Measurements from ENCODE around the gene DIDO1.

Gene DIDO1

DNA sequence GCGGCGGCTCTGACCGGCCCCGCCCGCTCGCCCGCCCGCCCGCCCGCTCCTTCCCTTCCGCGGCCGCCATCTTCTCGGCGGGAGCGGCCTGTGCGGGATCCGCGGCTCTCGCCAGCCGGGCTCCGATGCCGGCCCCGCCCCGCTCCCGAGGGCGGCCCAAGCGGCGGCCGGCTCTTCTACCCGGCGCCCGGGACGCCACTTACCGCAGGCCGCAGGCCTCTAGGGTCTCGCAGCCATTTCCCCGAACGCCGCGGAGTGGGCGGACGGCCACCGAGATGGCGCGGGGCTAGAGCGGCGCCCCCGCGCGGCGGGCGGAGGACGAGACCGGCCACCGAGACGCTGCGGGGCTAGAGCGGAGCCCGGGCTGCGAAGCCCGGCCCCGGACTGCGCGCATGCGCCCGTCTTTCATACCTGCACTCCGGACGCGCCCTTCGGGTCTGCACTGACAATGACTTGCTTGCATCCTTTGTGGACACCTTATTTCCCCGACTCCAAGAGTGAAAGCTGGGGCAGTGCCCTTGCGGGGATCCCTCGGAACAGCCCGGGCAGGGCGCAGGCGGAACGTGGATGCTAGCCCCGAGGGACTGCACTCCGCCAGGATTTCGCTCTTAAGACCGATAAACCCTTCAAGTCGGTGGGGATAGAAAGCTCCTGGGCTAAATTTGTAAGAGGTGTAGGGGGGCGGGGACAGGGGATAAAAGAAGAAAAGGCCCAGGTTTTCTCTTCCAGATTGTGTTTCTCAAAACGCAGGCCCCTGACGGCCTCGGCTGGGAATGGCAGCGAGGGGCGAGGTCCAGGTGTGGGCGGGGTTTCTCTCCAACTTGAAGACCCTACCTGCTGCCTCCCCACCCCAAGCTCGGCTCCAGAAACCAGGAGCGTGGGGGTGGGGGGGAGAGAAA lies at the start of gene DIDO1:
DIDO1 (minus strand) TSS at position 277 of the 899 bp plus-strand sequence.
- DNase-seq (ENCODE audit: low read depth in 2 of 2), result peak; percentile 75 to 81

DNA sequence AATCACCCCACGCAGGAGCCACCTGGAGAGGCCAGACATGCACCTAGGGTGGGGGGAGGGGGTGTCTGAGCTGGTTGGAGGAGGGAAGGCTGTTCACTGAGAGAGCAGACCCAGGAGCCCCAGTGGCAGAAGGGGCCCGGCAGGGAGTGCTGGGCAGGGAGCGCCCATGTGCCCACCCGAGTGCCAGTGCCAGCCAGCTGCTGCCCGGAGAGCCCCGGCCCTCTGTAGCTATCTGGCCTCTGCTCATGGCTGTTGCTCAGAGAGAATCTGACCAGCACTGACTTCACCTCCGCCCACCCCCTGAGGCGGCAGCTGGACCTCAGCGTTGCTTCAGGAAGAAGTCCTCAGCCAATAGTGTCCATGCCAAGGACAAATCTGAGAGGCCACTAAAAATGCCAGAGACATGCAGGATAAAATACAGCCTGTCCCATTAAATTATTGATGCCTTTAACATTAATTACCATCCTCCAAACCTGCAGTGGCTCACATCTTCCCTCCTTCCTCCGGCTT lies 49.0 kb upstream of the DIDO1 start:
- DNase-seq (ENCODE audit: low read depth in 2 of 2), result no peak

DNA sequence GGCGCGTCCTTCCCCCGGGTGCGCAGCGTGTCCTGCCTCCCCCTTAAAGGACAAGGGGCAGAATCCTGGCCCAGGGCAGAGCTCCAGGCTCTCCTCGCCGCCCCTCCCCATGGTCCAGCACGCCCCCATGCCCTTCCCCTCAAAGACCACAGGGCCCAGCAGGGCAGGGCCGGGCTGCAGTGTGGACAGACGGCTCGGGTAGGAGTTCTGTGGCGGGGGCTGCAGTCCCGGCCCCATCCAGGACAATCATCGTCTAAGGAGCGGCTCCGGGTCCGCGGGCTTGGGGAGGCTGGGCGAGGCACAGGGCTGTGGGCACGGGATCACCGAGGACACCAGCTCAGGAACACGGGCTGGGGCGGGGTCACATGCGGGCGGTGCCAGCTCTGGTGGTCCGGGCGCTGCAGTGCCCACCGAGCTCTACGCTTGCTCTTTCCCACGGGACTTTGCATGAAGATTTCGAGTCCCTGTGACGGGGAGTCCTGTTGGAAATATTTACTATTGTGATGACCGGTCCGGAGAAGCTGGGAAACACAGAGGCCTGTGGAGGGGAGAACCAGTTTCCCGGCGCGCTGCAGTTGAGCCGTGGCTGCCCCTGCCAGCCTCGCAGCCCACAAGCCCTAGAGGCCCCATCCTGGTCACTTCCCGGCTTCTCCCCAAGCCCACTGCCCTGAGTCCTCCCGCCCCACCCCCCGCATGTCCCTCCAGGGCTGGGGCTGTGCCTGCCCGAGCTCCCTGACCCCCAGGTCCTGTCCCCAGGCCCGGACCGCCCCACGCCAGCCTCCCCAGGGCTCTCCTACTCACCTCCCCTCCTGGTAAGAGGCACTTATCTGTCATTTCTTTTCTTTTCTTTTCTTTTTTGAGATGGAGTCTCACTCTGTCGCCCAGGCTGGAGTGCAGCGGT lies 46.8 kb upstream of the DIDO1 start:
- DNase-seq (ENCODE audit: low read depth in 2 of 2), result no peak

DNA sequence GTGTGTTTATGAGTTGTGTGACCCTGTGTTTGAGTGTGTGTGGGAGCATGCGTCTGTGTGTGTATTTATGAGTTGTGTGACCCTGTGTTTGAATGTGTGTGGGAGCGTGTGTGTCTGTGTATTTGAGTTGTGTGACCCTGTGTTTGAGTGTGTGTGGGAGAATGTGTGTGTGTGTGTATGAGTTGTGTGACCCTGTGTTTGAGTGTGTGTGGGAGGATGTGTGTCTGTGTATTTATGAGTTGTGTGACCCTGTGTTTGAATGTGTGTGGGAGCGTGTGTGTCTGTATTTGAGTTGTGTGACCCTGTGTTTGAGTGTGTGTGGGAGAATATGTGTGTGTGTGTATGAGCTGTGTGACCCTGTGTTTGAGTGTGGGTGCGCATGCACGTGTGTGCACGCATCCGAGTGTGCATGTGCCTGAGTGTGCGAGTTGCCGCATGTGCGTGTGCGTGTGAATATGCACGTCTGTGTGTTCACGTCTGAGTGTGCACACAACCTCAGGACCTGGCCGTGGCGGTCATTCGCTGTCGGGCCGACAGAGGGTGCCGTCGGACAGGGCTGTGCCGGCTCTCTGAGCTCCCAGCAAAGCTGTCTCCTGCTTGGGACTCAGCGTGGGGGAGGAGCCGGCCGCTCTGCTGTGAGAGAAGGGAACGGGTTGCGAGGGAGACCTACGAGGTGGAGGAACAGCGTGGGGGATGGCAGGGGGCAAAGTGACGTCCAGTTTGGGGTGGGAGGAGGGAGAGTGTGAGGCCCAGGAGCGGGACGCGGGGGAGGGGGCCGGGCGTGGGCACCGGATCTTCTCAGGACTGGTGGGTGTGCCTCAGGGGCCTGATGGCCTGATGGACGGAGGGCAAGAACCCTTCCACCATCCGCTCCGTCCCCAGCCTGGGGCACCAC lies 45.9 kb upstream of the DIDO1 start:
- DNase-seq (ENCODE audit: low read depth in 2 of 2), result peak; percentile 64 to 76

DNA sequence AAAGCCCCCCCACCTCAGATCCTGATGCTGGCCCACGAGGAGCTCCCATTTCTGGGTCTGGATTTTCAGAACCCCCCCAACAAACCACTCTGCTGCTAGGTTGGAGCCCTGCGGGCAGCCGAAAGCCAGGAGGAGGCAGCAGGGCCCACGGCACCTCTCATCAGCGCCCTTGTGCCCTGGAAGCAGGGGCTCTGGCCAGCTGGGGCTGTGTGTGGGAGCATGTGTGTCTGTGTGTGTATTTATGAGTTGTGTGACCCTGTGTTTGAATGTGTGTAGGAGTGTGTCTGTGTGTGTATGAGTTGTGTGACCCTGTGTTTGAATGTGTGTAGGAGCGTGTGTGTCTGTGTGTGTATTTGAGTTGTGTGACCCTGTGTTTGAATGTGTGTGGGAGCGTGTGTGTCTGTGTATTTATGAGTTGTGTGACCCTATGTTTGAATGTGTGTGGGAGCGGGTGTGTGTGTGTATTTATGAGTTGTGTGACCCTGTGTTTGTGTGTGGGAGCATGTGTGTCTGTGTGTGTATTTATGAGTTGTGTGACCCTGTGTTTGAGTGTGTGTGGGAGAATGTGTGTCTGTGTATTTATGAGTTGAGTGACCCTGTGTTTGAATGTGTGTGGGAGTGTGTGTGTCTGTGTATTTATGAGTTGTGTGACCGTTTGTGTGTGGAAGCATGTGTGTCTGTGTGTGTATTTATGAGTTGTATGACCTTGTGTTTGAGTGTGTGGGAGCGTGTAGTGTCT lies 45.1 kb upstream of the DIDO1 start:
- DNase-seq (ENCODE audit: low read depth in 2 of 2), result no peak

DNA sequence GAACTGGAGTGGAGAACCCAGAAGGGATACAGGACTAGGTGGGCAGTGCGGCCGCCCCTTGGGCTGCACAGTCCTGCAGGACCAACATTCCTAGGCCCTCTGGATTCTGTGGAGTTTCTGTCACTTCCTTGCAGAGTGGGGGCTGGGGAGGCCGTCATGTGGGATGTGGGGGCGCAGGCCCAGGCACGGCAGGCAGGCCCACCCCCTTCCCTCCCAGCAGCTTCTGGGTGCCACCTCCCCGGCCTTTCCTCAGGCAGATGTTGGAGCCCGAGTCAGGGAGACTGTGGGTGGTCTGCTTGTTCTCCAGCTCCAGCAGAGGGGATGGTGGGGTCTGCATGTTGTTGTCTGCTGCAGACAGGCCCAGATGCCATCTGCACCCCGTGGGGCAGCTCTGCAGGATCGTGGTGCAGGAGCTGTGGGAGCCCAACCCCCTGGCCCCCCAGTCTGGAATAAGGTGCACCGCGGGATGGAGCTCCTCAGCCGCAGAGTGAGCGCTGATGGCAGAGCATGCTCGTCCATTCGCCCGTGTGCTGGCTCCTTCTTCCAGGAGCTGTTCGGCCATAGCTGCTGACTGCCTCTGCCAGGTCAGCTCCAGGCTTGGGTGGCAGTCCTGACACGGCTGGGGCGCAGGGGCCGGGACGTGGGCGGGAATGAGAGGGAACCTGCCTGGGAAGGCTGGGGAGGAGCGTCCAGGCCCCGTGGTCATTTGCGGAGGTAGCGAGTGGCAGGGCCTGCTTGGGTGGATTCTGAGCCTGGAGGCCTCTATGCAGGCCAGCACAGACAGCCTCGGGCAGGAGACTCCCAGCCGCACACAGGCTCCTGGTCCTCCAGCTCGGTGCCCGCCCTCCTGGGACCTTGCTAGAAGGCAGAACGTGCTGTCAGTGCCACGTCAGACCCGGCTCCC lies 44.3 kb upstream of the DIDO1 start:
- DNase-seq (ENCODE audit: low read depth in 2 of 2), result no peak

DNA sequence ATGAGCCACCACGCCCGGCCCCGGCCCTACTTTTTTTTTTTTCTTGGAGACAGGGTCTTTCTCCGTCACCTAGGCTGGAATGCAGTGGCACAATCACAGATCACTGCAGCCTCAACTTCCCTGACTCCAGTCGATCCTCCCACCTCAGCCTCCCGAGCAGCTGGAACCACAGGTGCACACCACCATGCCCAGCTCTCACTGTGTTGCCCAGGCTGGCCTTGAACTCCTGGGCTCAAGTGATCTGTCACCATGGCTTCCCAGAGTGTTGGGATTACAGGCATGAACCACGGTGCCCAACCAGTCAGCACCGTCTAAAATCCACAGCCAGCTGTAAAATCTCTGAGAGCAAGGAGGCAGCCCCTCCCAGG lies 43.6 kb upstream of the DIDO1 start:
- DNase-seq (ENCODE audit: low read depth in 2 of 2), result no peak

DNA sequence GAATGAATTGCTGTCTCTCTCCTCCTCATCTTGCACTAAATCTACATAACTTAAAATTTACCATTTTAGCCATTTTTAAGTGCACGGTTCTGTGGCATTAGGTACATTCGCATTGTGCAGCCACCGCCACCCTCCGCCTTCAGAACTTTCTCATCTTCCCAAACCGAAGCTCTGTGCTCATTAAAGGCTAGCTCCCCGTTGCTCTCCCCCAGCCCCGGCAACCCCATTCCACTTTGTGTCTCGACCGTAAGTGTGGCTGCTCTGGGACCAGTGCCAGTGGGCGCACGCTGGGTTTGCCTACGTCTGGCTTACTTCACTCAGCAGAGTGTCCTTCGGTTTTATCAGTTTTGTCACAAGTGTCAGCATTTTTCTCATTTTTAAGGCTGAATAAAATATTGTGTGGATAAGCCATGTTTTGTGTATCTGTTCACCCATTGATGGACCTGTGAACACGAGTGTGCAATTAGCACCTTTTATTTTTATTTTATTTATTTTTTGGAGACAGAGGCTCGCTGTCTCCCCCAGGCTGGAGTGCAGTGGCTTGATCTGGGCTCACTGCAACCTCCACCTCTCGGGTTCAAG lies 43.0 kb upstream of the DIDO1 start:
- no peak for DNase-seq (ENCODE audit: low read depth in 2 of 2)

DNA sequence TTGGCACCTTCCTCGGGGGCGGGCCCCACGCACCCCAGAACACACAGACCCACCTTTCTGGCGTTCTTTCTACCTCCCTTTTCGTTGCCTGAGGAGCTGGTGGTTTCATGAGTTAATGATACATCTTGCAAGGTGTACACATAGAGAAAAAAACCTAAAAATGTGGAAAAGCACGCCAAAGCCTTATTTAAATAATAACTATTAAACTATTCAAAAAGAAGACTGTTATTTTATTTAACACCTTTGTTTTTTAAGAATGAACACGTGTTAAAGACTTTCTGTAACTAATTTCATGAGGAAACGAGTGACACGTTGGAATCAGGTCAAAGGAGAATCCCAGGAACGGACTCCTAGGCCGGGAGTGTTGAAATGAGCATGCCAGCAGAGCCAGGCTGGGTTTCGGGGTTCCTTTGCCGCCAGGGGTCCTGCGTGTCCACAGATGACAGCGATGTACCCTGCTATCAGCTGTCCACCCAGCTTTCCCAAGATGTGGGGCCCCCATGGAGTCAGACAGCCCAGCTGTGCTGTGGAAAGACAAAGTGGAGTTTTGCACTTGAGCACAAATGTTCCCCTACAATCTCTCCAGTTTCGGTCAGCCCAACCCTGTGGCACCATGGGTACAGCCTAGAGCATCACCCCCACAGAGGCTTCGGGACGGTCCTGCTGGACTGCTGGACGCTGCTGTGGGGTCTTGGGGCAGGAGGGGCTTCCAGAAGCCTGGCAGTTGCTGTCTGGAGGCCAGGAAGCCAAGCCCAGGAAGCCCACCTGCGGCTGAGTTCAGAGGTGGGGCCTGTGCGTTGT lies 42.3 kb upstream of the DIDO1 start:
- DNase-seq (ENCODE audit: low read depth in 2 of 2), result no peak

DNA sequence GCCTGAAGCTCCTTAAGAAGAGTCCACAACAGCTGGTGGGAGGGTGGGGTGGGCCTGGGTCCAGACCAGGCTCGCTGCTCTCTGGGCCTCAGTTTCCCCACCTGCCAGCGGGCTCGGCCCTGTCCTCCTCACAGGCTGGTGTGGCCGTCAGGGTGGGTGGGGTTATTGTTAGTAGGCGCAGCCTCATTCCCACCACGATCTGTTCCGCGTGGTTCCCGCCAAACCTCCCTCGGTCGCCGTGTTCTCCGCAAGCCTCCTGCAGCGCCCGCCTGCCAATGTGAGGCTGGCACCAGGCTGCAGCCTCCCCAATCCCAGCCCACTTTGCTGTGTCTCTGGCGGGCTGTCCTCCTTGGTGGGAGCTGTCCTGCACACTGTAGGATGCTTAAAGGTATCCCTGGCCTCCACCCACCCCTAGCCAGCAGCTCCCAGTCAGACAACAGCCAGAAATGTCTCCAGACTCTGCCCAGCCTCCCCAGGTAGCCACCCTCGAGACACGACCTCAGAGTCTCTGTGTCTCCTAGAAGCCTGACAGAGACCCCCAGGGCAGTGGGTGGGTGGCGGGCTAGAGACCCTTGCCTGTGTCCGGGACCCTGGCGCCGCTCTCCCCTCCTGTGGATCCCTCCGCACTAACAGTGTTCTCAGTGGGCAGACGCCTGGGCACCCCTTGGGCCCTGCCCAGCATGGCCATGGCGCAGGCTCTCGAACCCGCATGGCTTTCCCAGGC lies 41.5 kb upstream of the DIDO1 start:
- DNase-seq (ENCODE audit: low read depth in 2 of 2), result no peak

DNA sequence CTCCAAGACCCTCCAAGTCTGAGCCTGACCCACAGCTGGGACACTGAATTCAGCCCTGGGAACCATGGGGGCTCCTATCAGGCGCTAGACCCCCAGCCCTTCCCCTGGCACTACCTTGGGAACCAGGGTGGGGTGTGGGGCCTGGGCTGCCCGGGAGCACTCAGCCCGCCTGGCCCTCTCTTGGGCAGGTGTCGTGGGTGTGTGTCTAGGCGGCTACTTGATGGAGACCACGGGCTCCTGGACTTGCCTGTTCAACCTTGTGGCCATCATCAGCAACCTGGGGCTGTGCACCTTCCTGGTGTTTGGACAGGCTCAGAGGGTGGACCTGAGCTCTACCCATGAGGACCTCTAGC lies 40.8 kb upstream of the DIDO1 start:
- DNase-seq (ENCODE audit: low read depth in 2 of 2), result no peak

DNA sequence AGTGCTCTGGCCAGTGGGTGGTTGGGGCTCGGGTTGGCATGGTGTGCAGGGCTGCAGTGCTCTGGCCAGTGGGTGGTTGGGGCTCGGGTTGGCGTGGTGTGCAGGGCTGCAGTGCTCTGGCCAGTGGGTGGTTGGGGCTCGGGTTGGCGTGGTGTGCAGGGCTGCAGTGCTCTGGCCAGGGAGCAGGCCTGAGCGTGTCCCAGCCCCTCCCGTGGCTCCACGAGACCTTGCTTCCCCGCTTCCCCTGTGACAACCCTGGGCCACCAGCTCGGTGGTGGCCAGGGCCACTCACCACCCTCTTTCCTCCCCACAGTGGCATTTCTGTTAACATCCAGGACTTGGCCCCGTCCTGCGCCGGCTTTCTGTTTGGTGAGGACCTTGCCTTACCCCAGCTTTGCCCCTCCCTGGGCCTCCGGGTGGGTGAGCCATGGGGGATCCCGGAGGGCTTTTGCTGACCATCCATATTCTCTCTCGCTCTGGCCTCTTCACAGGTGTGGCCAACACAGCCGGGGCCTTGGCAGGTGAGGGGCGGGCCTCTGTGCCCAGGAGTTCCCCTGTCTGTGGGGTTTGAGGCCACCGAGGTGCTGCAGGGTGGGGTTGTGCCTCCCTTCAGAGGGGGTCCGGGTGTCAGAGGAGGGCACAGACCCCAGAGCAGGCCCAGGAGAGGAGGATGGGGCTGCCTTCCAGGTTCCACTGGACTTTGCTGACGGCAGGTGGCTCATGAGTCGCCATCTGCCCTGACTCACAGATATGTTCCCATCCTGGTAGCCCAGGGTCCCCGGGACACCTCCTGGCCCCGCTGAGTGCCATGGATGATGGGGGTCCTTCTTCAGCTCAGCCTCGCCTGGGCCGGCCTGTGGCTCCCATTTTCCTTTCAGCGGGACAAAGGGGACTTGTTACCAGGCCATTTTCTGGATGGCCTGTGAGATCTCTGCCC lies 40.2 kb upstream of the DIDO1 start:
- no peak for DNase-seq (ENCODE audit: low read depth in 2 of 2)

DNA sequence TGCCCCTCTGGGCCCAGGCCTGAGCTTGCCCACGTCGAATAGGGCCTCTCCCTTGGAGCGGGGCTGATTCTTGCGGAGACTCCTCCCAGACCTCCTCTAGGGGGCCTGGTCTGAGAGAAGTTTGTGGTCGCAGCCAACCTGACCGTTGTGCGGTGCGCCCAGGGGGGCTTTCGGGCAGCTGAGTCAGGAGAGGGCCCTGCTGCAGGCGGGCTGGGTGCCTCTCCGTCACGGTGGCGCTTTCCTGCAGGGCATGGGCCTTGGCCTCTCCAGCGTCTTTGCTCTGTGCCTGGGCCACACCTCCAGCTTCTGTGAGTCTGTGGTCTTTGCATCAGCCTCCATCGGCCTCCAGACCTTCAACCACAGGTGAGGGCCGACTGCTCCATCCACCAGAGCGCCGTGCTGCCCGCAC lies 39.1 kb upstream of the DIDO1 start:
- no peak for DNase-seq (ENCODE audit: low read depth in 2 of 2)

DNA sequence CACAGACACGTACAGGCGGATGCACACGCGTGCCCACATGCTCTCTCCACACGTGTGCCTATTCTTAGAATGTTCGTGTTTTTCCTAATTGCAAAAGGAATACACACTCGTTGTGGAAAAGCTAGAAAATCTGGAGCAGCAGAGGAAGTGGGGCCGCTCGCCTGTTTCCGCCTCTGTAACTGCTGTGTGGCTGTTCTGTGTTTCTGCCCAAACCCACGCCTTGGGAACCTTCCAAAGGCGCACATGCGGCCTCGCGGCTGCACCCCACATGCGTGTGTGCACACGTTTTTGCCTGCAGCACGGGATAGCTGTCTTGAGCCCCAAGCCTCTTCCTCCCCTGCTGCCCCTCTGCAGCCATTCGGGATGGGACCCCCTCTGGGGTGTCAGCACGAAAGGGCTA lies 38.4 kb upstream of the DIDO1 start:
- no peak for DNase-seq (ENCODE audit: low read depth in 2 of 2)

DNA sequence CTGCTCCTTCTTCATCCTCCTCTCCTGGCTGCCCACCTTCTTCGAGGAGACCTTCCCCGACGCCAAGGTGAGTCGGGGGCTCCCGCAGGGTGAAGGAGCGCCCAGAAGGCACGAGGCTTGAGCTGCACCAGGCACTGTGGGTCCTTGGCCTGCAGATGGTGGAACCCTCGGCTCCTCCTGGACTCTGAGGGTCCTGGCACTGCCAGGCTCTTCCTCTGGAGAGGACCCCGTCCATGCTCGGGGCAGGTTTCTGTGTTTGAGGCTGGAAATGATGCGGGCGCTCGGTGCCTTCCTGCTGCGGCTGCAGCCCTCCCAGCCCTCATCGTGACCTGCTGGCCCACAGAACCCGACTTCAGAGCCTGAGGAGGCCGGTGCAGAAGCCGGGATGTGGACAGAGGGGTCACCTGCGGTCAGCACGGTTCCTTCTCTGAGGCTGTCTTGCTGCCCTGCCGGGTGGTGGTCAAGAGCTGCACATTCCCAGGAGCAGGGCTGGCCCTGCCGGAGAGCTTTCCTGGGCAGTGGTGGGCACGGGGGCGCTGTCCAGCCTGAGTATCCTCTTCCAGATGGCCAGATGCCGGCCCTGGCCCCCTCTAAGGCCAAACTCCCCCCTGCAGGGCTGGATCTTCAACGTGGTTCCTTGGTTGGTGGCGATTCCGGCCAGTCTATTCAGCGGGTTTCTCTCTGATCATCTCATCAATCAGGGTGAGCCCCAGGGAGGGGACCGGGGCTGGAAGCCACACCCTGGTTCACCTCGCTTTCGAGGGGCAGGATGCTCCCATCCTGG lies 37.5 kb upstream of the DIDO1 start:
- DNase-seq (ENCODE audit: low read depth in 2 of 2), result no peak

All from stimulated activated CD8-positive, alpha-beta memory T cell treated with anti-CD3 and anti-CD28 coated beads, Interleukin-7, amount 100 ng/mL, for 1 hour (primary cell).